ENCODE results near the gene IFNK.
"Not testable (repeated sequence)": the region's sequence is repeated elsewhere in the genome, so short reads cannot be mapped to it uniquely, and the experiment has no call there.

The IFNK gene

GRCh38 chr9:27491154-27491553, 32.9 kb upstream of the IFNK start:
- Histone ChIP-seq H3K27ac (ENCODE audit: low read length) (no peak overlapping the region), H3K36me3 (ENCODE audit: control insufficient read depth in 1 of 2, insufficient read depth in 2 of 2, low read length in 2 of 2) (no peaks in the 10 kb centered on the region), H3K4me1 (ENCODE audit: control insufficient read depth in 1 of 2, insufficient read depth in 2 of 2, low read length in 2 of 2) (peaks cover 0 to 6% of the 10 kb centered on the region in 2 donors), H3K4me3 (ENCODE audit: low read depth in 1 of 2, low read length in 2 of 2) (no peak overlapping the region), H3K9me3 (ENCODE audit: control insufficient read depth in 1 of 2, low read length in 2 of 2) (no peaks in the 10 kb centered on the region), H3K27me3 (ENCODE audit: low read depth, low read length) (no peaks in the 10 kb centered on the region)

- H3K4me3 ChIP-seq (ENCODE audit: low read depth in 1 of 2, low read length in 2 of 2): no peak overlapping the region
- H3K27ac ChIP-seq (ENCODE audit: low read length): no peak overlapping the region
Measured at GRCh38 chr9:27495480-27496134, 28.5 kb upstream of the IFNK start.

GRCh38 chr9:27496135-27496504, 28.0 kb upstream of the IFNK start:
- Histone ChIP-seq H3K27ac (ENCODE audit: low read length) (no peak overlapping the region), H3K4me1 (ENCODE audit: control insufficient read depth in 1 of 2, insufficient read depth in 2 of 2, low read length in 2 of 2) (peaks cover 0 to 17% of the 10 kb centered on the region in 2 donors), H3K36me3 (ENCODE audit: control insufficient read depth in 1 of 2, insufficient read depth in 2 of 2, low read length in 2 of 2) (no peaks in the 10 kb centered on the region), H3K9me3 (ENCODE audit: control insufficient read depth in 1 of 2, low read length in 2 of 2) (no peaks in the 10 kb centered on the region), H3K27me3 (ENCODE audit: low read depth, low read length) (no peaks in the 10 kb centered on the region), H3K4me3 (ENCODE audit: low read depth in 1 of 2, low read length in 2 of 2) (no peak overlapping the region)

More at GRCh38 chr9:27495480-27496134, 28.5 kb upstream of the IFNK start:
- H3K4me1 ChIP-seq (ENCODE audit: control insufficient read depth in 1 of 2, insufficient read depth in 2 of 2, low read length in 2 of 2): peaks cover 0 to 17% of the 10 kb centered on the region in 2 donors
- H3K9me3 ChIP-seq (ENCODE audit: control insufficient read depth in 1 of 2, low read length in 2 of 2): no peaks in the 10 kb centered on the region
- H3K27me3 ChIP-seq (ENCODE audit: low read depth, low read length): no peaks in the 10 kb centered on the region
- H3K36me3 ChIP-seq (ENCODE audit: control insufficient read depth in 1 of 2, insufficient read depth in 2 of 2, low read length in 2 of 2): no peaks in the 10 kb centered on the region

DNA sequence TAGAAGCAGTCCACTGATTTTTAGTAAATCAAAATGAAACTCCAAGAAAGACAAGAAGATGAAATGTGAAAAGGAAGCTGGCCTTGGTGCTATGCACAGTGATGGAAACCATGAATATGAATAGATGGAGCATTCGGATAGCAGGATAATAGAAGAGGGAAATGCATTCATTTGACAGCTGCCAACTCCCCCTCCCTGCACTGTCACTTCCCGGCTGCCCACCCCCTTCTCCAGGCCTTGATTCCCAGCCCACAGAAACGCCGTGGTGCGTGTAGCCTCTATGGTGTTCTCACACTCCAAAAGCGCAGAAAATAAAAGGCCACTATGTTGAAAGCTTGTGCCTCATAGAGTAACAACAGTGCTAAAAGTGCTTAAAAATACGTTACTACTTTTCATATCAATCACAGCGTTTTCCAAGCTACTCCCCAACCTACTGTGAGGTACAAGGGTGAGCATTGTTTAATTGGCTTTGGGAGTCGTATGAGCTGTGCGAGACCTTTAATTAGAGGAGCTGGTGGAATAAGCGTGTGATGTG, 26.1 kb upstream of the IFNK start:
- Histone ChIP-seq H3K27me3 (ENCODE audit: low read depth, low read length) (no peaks in the 10 kb centered on the region), H3K9me3 (ENCODE audit: control insufficient read depth in 1 of 2, low read length in 2 of 2) (no peaks in the 10 kb centered on the region), H3K27ac (ENCODE audit: low read length) (no peak overlapping the region), H3K36me3 (ENCODE audit: control insufficient read depth in 1 of 2, insufficient read depth in 2 of 2, low read length in 2 of 2) (no peaks in the 10 kb centered on the region), H3K4me3 (ENCODE audit: low read depth in 1 of 2, low read length in 2 of 2) (no peak overlapping the region), H3K4me1 (ENCODE audit: control insufficient read depth in 1 of 2, insufficient read depth in 2 of 2, low read length in 2 of 2) (peaks cover 0 to 17% of the 10 kb centered on the region in 2 donors)

DNA sequence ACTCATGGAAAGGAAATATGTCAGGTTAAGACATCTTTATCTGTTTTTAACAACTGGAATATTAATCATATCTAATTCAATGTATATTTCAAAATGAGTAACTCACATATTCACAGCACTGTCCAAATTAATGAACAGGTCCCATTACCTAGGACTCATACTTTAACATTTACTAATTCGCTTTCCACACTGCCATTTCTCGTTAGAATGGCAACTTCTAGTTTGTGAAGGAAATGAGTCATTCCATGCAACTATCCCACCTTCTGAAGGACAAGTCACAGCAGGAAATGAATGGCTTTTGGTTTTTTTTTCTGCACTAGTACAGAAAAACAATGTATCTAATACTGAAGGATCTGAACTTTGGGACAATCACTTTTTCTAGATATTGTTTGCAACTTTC, 24.6 kb upstream of the IFNK start:
- Histone ChIP-seq H3K27ac (ENCODE audit: low read length) (no peak overlapping the region), H3K36me3 (ENCODE audit: control insufficient read depth in 1 of 2, insufficient read depth in 2 of 2, low read length in 2 of 2) (no peaks in the 10 kb centered on the region), H3K27me3 (ENCODE audit: low read depth, low read length) (no peaks in the 10 kb centered on the region), H3K4me3 (ENCODE audit: low read depth in 1 of 2, low read length in 2 of 2) (no peak overlapping the region), H3K4me1 (ENCODE audit: control insufficient read depth in 1 of 2, insufficient read depth in 2 of 2, low read length in 2 of 2) (peaks cover 0 to 17% of the 10 kb centered on the region in 2 donors), H3K9me3 (ENCODE audit: control insufficient read depth in 1 of 2, low read length in 2 of 2) (no peaks in the 10 kb centered on the region)

DNA sequence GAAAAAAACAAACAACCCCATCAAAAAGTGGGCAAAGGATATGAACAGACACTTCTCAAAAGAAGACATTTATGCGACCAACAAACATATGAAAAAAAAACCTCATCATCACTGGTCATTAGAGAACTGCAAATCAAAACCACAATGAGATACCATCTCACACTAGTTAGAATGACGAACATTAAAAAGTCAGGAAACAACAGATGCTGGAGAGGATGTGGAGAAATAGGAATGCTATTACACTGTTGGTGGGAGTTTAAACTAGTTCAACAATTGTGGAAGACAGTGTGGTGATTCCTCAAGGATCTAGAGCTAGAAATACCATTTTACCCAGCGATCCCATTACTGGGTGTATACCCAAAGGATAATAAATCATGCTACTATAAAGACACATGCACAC, 23.2 kb upstream of the IFNK start:
- peaks cover 0 to 13% of the 10 kb centered on the region in 2 donors for H3K4me1 ChIP-seq (ENCODE audit: control insufficient read depth in 1 of 2, insufficient read depth in 2 of 2, low read length in 2 of 2)
- not testable (repeated sequence) for H3K27ac ChIP-seq (ENCODE audit: low read length); H3K4me3 ChIP-seq (ENCODE audit: low read depth in 1 of 2, low read length in 2 of 2); H3K9me3 ChIP-seq (ENCODE audit: control insufficient read depth in 1 of 2, low read length in 2 of 2); H3K27me3 ChIP-seq (ENCODE audit: low read depth, low read length); H3K36me3 ChIP-seq (ENCODE audit: control insufficient read depth in 1 of 2, insufficient read depth in 2 of 2, low read length in 2 of 2)

DNA sequence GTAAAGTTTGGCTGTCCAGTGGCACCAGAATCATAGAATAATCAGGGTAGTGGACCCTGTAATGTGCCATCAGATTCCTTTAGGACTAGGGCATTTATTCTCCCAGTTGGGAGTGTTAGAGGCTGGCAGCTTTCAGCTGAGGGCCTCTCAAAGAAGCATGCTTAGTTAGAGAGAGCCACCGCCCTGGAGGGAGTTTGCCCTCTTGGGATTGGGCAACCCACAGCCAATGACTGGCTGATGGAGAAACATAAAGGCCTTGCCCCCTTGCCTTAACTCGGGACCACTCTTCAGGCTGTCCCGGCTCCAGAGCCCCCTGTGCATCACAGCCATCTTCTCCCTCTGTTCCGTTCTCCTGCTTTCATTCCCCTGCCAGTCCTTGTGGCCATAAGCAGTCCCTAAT, 20.5 kb upstream of the IFNK start:
- Histone ChIP-seq H3K4me3 (ENCODE audit: low read depth in 1 of 2, low read length in 2 of 2) (no peak overlapping the region), H3K27ac (ENCODE audit: low read length) (no peak overlapping the region), H3K36me3 (ENCODE audit: control insufficient read depth in 1 of 2, insufficient read depth in 2 of 2, low read length in 2 of 2) (no peaks in the 10 kb centered on the region), H3K27me3 (ENCODE audit: low read depth, low read length) (no peaks in the 10 kb centered on the region), H3K4me1 (ENCODE audit: control insufficient read depth in 1 of 2, insufficient read depth in 2 of 2, low read length in 2 of 2) (no peaks in the 10 kb centered on the region), H3K9me3 (ENCODE audit: control insufficient read depth in 1 of 2, low read length in 2 of 2) (no peaks in the 10 kb centered on the region)

DNA sequence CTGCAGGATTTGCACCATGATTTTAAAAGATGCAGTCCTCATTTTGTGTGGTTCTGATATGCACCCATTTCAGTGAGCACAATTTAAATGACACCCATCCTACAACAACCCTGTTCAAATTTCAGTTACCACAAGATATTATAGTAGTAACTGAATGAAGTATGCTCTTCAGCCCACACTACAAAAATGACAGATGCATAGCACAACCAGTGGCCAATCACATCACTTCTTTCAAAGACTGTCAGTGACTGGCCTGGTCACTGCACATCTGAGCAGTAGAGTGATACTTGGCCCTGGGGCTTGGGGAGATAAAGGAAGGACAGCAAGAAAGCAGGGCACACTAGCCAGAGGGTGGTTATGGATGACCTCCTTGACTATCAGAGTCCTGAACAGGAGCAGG, 19.8 kb upstream of the IFNK start:
- Histone ChIP-seq H3K9me3 (ENCODE audit: control insufficient read depth in 1 of 2, low read length in 2 of 2) (no peaks in the 10 kb centered on the region), H3K4me3 (ENCODE audit: low read depth in 1 of 2, low read length in 2 of 2) (no peak overlapping the region), H3K4me1 (ENCODE audit: control insufficient read depth in 1 of 2, insufficient read depth in 2 of 2, low read length in 2 of 2) (no peaks in the 10 kb centered on the region), H3K27me3 (ENCODE audit: low read depth, low read length) (no peaks in the 10 kb centered on the region), H3K36me3 (ENCODE audit: control insufficient read depth in 1 of 2, insufficient read depth in 2 of 2, low read length in 2 of 2) (no peaks in the 10 kb centered on the region), H3K27ac (ENCODE audit: low read length) (no peak overlapping the region)

- H3K36me3 ChIP-seq (ENCODE audit: control insufficient read depth in 1 of 2, insufficient read depth in 2 of 2, low read length in 2 of 2): no peaks in the 10 kb centered on the region
- H3K4me1 ChIP-seq (ENCODE audit: control insufficient read depth in 1 of 2, insufficient read depth in 2 of 2, low read length in 2 of 2): no peaks in the 10 kb centered on the region
- H3K4me3 ChIP-seq (ENCODE audit: low read depth in 1 of 2, low read length in 2 of 2): no peak overlapping the region
- no peaks in the 10 kb centered on the region for H3K9me3 ChIP-seq (ENCODE audit: control insufficient read depth in 1 of 2, low read length in 2 of 2)
- no peaks in the 10 kb centered on the region for H3K27me3 ChIP-seq (ENCODE audit: low read depth, low read length)
- no peak overlapping the region for H3K27ac ChIP-seq (ENCODE audit: low read length)
Measured at GRCh38 chr9:27505744-27506161, 18.3 kb upstream of the IFNK start.

DNA sequence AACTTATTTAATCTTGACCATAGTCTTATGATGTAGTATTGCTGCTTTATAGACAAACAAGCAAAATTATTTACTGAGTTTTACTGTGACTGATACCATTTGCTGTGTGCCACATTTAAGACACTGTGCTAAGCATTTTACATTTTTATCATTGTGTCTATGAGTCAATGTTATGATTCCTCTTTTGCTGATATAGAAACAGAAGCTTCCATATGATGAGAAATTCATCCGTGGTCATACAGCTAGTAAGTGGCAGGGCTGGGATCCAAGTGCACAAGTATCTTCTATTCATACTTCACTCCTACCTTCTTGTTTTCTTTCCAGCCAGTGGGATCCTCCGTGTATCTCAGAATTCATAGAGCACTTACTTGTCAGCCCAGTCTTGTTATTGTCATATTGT, 17.1 kb upstream of the IFNK start:
- no peaks in the 10 kb centered on the region for H3K9me3 ChIP-seq (ENCODE audit: control insufficient read depth in 1 of 2, low read length in 2 of 2)

DNA sequence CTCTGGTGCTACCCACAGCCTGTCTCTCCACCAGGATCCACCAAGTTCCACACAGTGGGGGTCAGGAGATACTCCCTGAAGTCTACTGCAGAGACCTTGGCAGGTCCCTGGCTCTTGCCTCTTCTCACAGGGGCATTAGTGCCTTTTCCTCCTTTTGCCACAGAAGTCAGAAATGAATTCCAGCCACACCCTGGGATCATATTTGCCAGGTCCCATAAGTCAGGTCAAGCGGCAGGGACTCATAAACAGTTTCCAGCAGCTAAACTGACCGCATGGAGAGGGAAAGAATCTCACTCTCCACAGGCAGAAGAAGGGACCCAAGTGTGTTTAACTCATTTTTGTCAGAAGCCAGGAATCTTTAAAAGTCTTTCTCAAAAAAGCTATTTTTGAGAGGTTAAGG, 13.3 kb upstream of the IFNK start:
- Histone ChIP-seq H3K4me3 (ENCODE audit: low read depth in 1 of 2, low read length in 2 of 2) (no peak overlapping the region), H3K4me1 (ENCODE audit: control insufficient read depth in 1 of 2, insufficient read depth in 2 of 2, low read length in 2 of 2) (peaks cover 0 to 10% of the 10 kb centered on the region in 2 donors), H3K36me3 (ENCODE audit: control insufficient read depth in 1 of 2, insufficient read depth in 2 of 2, low read length in 2 of 2) (no peaks in the 10 kb centered on the region), H3K9me3 (ENCODE audit: control insufficient read depth in 1 of 2, low read length in 2 of 2) (no peaks in the 10 kb centered on the region), H3K27me3 (ENCODE audit: low read depth, low read length) (no peaks in the 10 kb centered on the region), H3K27ac (ENCODE audit: low read length) (no peak overlapping the region)

More for the DNA sequence above, 17.1 kb upstream of the IFNK start:
- H3K27me3 ChIP-seq (ENCODE audit: low read depth, low read length): no peaks in the 10 kb centered on the region
- H3K4me1 ChIP-seq (ENCODE audit: control insufficient read depth in 1 of 2, insufficient read depth in 2 of 2, low read length in 2 of 2): no peaks in the 10 kb centered on the region
- H3K27ac ChIP-seq (ENCODE audit: low read length): no peak overlapping the region
- H3K4me3 ChIP-seq (ENCODE audit: low read depth in 1 of 2, low read length in 2 of 2): no peak overlapping the region
- H3K36me3 ChIP-seq (ENCODE audit: control insufficient read depth in 1 of 2, insufficient read depth in 2 of 2, low read length in 2 of 2): no peaks in the 10 kb centered on the region

- H3K36me3 ChIP-seq (ENCODE audit: control insufficient read depth in 1 of 2, insufficient read depth in 2 of 2, low read length in 2 of 2): no peaks in the 10 kb centered on the region
- H3K27ac ChIP-seq (ENCODE audit: low read length): no peak overlapping the region
- H3K9me3 ChIP-seq (ENCODE audit: control insufficient read depth in 1 of 2, low read length in 2 of 2): no peaks in the 10 kb centered on the region
- H3K4me3 ChIP-seq (ENCODE audit: low read depth in 1 of 2, low read length in 2 of 2): no peak overlapping the region
- peaks cover 0 to 10% of the 10 kb centered on the region in 2 donors for H3K4me1 ChIP-seq (ENCODE audit: control insufficient read depth in 1 of 2, insufficient read depth in 2 of 2, low read length in 2 of 2)
- H3K27me3 ChIP-seq (ENCODE audit: low read depth, low read length): no peaks in the 10 kb centered on the region
Measured at GRCh38 chr9:27511771-27512170, 12.3 kb upstream of the IFNK start.

Data from muscle layer of duodenum (tissue), 2 donors.